GM10266 (cell line): ENCODE data around the gene SERP1.
A peak's percentile ranks its signal among the peaks of the same experiment; 100 is the strongest.

Source experiments
- DNase-seq: peaks from one replicate; pipeline ENCODE4 v3.0.0; 2012; ENCODE audit errors: extremely low spot score
- CTCF ChIP-seq: IDR thresholded peaks from 2 replicates; pipeline ENCODE4 v1.5.1; 2012; ENCODE audit warnings: mild to moderate bottlenecking, low read depth; ENCODE audit not compliant: control insufficient read depth, insufficient read depth; ENCODE audit errors: missing control alignments

Gene SERP1

GRCh38 chr3:150540991-150541390 is 5.3 kb downstream of the SERP1 start:
- DNase-seq: no peak
- no peak for TF ChIP-seq CTCF

GRCh38 chr3:150540297-150540696 is 6.0 kb downstream of the SERP1 start:
- DNase-seq: no peak
- no peak for TF ChIP-seq CTCF

GRCh38 chr3:150538324-150539208 is 7.7 kb downstream of the SERP1 start:
- TF ChIP-seq CTCF: no peak

GRCh38 chr3:150535204-150535603 is 11.1 kb downstream of the SERP1 start:
- DNase-seq: no peak
- TF ChIP-seq CTCF: no peak

More at GRCh38 chr3:150538324-150539208, 7.7 kb downstream of the SERP1 start:
- DNase-seq: no peak

- no peak for TF ChIP-seq CTCF
- no peak for DNase-seq
These were observed 14.5 kb downstream of the SERP1 start for GRCh38 chr3:150531775-150532174.

GRCh38 chr3:150528354-150528797 is 17.9 kb downstream of the SERP1 start:
- peak; percentile 25 for TF ChIP-seq CTCF
- no peak for DNase-seq
